NCI-H2227 (cell line): ENCODE measurements around the gene ZNF521.

Experiments used
- DNase-seq: peaks from one replicate; lab custom pipeline; 2025; ENCODE audit not compliant: unreplicated experiment; lab: John Stamatoyannopoulos, UW

ZNF521 gene

DNA sequence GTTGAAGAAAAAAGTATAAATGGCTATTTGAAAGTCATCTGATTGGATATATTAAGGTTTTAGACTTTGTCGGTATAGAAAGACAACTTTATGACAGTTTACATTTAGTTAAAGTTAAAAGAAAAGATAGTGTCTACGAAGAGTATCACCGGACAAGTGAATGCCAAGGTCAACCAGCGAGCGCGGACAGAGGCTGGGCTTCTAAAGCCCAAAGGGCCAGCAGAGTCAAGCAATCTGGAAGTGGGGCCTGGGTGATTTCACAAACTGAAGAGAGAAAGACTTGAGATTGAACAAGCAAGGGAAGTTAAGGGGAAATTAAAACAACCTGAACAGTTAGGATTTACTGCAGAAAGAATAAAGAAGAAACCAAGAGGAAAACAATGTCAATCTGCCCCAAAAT, 16.3 kb downstream of the ZNF521 start:
- DNase-seq, result no peak

DNA sequence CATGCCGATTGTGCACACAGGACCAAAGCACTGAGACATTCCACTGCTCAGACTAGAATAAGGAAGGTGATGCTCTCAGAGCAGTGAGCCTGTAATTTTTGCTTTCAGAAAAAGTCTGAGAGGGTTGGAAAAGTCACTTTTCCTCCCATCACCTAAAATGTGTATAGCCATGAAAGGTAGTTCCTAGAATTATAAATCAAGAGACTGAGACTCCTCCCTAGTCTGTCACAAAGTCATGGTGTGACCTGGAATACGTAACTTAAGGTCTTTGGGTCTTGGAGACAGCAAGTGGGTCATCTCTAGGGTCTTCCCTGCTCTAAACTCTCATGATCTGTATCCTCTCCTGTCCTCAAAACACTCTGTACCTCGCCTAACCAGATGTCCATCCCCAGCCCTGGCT, 16.9 kb downstream of the ZNF521 start:
- DNase-seq, result no peak

DNA sequence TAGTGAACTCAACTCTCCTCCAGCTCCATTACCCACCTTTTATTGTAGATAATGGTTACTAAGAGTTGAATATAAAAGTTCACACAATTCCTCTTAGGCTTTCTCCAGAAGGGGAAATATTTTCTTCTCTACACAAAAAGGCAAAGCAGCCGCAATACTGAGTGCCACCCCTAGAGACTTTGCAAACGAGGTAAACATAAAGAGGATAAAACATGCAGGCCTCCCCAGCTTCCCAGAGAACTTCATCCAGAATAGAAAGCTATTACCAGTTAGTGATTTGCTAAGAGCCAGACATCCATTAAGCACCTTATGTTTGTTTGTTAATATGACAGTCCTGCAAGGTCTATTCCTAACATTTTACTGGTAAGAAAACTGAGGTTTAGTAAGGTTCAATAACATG, 17.4 kb downstream of the ZNF521 start:
- DNase-seq, result no peak

GRCh38 chr18:25332002-25332401, 20.0 kb downstream of the ZNF521 start:
- DNase-seq, result no peak

GRCh38 chr18:25329783-25330182, 22.2 kb downstream of the ZNF521 start:
- peak; percentile 53 for DNase-seq

- no peak for DNase-seq
Observed at GRCh38 chr18:25327584-25327983, 24.4 kb downstream of the ZNF521 start.

DNA sequence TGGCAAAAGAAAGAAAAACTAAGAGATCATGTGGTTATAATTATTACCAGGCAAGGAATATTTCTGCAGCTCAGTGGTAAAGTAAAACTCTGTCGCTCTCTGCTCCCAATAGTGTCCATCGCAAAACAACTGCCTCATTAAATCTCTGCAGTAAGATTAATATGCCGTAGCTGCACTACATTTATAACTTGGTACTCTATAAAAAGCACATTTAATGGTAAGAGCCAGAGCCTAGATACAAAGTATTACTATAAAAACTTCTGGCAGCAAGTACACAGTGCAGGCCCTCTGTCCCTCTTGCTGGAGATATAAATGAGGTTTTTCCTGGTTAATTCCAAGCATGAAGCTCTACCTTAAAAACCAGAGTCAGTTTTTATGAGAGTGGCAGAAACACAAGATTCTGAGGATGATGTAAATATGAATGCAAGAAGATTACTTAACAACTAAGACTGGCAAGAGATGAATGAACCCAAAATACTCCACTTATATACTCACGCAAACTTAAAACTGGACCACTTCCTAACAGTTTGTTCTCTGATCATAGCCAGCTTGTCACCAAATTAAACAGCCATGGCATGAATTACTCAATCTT, 25.5 kb downstream of the ZNF521 start:
- no peak for DNase-seq

- DNase-seq, result no peak
Observed at GRCh38 chr18:25322806-25323205, 29.2 kb downstream of the ZNF521 start.

- no peak for DNase-seq
Observed at GRCh38 chr18:25316381-25317018, 35.5 kb downstream of the ZNF521 start.

GRCh38 chr18:25314838-25315190, 37.2 kb downstream of the ZNF521 start:
- peak; percentile 83 for DNase-seq

DNA sequence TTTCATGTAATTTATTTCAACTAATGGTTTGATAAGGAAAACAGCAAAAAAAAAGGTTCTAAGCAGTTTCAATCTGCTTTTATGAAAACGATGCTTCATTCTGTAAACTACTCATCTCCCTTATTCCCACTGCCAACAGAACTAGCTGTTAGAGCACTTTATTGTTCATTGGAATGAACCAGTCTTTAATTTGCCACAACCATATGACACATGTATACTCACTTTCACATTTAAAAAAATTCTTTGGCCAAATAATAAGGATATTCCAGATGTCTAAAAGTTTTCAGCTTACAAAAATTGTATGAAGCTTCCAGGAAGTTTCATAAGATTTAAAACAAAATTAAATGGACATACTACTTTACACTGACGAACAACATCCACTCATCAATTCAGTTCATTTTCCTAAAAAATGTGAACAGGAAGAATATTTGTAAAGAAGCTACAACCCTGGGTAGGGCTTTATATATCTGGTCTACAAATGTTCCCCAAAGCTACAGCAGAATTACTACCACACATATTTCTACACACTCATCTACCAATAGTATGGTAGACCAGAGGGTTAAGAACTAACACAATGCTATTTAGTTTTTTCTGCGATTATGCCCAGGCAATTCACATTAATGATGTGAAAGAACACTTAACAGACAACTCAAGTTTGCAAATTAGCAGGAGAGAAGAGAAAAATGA, 37.7 kb downstream of the ZNF521 start:
- no peak for DNase-seq

DNA sequence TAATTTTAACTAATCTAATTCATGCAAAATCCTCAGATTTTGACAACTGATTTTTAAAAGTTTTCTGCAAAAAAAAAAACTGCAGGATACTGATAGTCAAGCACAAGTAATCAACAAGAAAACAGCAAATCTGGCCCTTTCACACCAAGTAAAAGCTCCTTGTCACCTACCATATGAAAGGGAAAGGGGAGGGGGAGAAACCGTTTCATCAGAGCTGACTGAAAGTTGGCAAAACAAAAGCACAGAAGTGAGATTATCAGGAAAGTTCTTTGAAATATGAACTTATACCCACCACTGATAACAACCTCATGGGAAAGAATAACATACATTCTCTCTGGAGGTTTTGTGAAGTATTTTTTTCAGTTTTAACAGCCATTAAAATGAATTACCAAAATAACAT, 38.7 kb downstream of the ZNF521 start:
- DNase-seq, result no peak

DNA sequence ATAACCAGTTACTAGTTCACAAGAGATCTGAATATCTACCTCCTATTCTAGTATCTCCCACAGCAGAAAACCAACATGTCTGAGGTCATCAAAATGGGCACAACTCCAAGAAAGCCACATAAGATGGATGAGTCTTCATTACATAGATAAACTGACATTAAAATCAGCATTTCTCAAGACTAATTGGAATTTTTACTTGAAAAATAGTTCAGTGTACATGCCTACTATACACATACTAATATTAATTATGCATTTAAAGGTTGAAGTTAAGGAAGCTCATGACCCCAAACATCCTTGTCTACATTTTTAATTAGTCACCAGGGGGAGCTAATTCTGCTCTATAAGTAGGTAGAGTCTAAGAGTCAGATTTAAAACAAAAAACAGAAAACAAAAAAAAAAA, 41.9 kb downstream of the ZNF521 start:
- no peak for DNase-seq

DNA sequence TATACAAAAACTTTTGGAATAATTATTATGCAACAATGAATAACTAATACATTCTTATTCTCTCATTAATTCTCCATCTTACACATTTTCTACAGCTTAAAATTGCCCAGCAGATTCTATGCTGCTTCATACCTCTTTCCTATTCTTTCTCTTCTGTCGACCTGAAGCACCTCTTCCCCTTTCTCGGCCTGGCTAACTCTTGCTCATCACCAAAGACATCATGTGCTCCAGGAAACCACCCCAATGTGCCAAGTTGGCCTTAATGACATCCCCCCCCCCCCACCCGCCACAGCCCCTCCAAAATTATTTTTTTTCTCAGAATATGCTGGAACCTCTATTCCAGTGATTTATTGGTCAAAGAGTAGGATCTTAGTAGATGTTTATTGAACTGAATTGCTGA, 43.6 kb downstream of the ZNF521 start:
- no peak for DNase-seq

GRCh38 chr18:25307192-25307591, 44.8 kb downstream of the ZNF521 start:
- DNase-seq, result no peak

DNA sequence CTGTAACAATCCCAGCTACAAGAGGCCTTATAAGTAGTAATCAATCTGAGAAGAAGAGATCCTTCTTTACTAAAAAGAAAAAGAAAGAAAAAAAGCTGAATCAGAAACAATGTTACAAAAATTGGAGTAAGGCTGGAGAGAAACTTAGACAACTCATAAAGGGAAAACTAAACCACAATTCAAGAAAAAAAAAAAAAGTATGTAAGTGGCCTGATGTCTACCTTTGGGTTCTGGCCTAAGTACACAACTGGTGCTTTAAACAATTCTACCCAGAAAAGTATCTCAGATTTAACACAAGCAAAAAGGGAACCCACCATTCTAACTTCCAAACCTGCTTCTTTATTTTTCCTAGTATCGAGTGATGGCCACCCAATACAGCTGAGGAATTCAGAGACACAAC, 45.3 kb downstream of the ZNF521 start:
- no peak for DNase-seq

- DNase-seq, result no peak
Observed at GRCh38 chr18:25305584-25305983, 46.4 kb downstream of the ZNF521 start.

DNA sequence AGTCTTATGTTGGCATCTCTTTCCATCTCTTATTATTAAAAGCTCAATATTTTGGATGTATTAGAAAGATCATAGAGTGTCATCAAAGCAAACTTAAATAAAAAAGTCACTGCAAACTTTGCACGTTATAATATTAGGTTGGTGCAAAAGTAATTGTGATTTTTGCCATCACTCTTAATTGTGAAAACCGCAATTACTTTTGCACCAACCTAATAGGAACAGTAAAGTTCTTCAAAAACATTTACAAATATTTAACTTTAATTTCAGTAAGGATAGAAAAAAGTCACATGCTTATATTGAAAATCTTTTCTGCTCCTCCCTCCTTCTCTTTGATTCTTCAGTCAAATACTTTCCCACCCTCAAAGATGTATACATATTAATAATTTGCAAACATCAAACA, 51.5 kb downstream of the ZNF521 start:
- no peak for DNase-seq

GRCh38 chr18:25299426-25300300, 52.3 kb downstream of the ZNF521 start:
- no peak for DNase-seq

GRCh38 chr18:25298853-25299274, 53.1 kb downstream of the ZNF521 start:
- DNase-seq, result no peak

DNA sequence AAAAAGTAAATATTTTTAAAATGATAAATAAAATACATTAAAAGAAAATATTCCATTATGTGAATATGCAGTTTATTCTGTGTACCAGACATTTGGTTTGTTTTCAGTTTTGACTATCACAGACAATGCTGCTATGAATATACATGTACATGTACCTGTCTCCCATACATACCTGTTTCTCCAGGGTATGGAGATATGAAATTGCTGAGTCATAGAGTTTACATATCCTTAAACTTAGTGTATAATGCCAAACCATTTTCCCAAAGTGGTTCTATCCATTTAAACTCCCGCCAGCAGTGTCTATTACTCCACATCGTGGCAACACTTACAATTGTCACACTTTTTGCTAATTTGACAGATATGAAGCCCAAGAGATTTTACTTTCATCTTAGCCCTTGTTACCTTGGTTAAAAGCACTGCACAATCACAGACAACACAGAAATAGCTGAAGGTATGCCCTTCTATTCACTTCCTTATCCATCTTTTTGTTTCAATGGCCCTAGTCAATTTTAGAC, 56.3 kb downstream of the ZNF521 start:
- no peak for DNase-seq
